RWPE2 (cell line): ENCODE data around the gene ZNF227.
"Not testable (repeated sequence)": the region's sequence is repeated elsewhere in the genome, so short reads cannot be mapped to it uniquely, and the experiment has no call there.

Experiments
- ATAC-seq: fragments of 200-7000 bp; cut with Tn5 transposase; 3 replicates; pipeline ENCODE4 v1.9.1; 2021; ENCODE audit warnings: low read depth
- DNase-seq: peaks from one replicate; pipeline ENCODE4 v3.0.0-alpha.2; 2020; ENCODE audit warnings: low spot score
- H3K27ac ChIP-seq: fragments of 450-650 bp; 2 replicates; pipeline ENCODE4 v1.5.1; 2017; ENCODE audit warnings: mild to moderate bottlenecking; ENCODE audit not compliant: poor library complexity, severe bottlenecking
- H3K27me3 ChIP-seq: fragments of 250-450 bp; sonication (Bioruptor Pico); 2 replicates; pipeline ENCODE4 v1.5.1; 2021; ENCODE audit warnings: mild to moderate bottlenecking, moderate library complexity; ENCODE audit not compliant: insufficient read depth, poor library complexity, severe bottlenecking
- H3K36me3 ChIP-seq: fragments of 250-450 bp; sonication (Bioruptor Pico); 2 replicates; pipeline ENCODE4 v1.5.1; 2020; ENCODE audit warnings: low read depth, mild to moderate bottlenecking, moderate library complexity
- H3K4me1 ChIP-seq: fragments of 250-450 bp; sonication (Bioruptor Pico); 2 replicates; pipeline ENCODE4 v1.5.1; 2021; ENCODE audit warnings: mild to moderate bottlenecking, moderate library complexity; ENCODE audit not compliant: insufficient read depth, poor library complexity, severe bottlenecking
- H3K4me3 ChIP-seq: fragments of 250-450 bp; sonication (Bioruptor Pico); 2 replicates; pipeline ENCODE4 v1.5.1; 2021; ENCODE audit warnings: mild to moderate bottlenecking, moderate library complexity; ENCODE audit not compliant: severe bottlenecking
- H3K9me3 ChIP-seq: fragments of 250-450 bp; sonication (Bioruptor Pico); 2 replicates; pipeline ENCODE4 v1.5.1; 2021; ENCODE audit warnings: mild to moderate bottlenecking, moderate library complexity; ENCODE audit not compliant: severe bottlenecking
- CTCF ChIP-seq: fragments of 450-650 bp; IDR thresholded peaks from one replicate; pipeline ENCODE4 v1.5.1; 2017; ENCODE audit warnings: mild to moderate bottlenecking, moderate library complexity; ENCODE audit not compliant: poor library complexity, severe bottlenecking

The ZNF227 gene

GRCh38 chr19:44212250-44212865, at the start of gene ZNF227:
ZNF227 (plus strand) TSS chr19:44212532; CDS start chr19:44217793, 5,261 bp downstream.
- H3K36me3 ChIP-seq: peaks cover 26% of the 10 kb centered on the region
- ATAC-seq (peak; percentile 96), DNase-seq (peak; percentile 90)
- no peaks in the 10 kb centered on the region for H3K27me3 ChIP-seq
- H3K9me3 ChIP-seq: no peaks in the 10 kb centered on the region
- no peak for TF ChIP-seq CTCF
- H3K27ac ChIP-seq: peak within 1 kb of the TSS; percentile 53
- peak within 1 kb of the TSS; percentile 75 for H3K4me3 ChIP-seq
- peaks cover 15% of the 10 kb centered on the region for H3K4me1 ChIP-seq

DNA sequence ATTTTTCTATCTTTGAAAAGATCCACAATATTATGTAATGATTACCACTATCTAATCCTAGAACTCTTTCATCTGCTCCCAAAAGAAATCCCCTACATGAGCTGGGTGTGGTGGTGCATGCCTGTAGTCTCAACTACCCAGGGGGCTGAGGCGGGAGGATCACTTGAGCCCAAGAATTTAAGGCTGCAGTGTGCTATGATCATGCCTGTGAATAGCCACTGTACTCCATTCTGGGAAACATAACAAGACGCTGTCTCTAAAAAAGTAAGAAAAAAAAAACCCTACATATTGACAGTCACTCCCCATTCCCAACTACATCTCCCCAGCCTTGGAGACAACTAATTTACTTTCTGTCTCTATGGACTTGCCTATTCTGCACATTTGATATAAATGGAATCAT, 48.5 kb upstream of the ZNF227 start:
- no peak for DNase-seq
- no peak overlapping the region for H3K27ac ChIP-seq
- H3K4me1 ChIP-seq: peaks cover 6% of the 10 kb centered on the region
- H3K36me3 ChIP-seq: peaks cover 31% of the 10 kb centered on the region
- peaks cover 2% of the 10 kb centered on the region for H3K9me3 ChIP-seq
- no peaks in the 10 kb centered on the region for H3K27me3 ChIP-seq
- H3K4me3 ChIP-seq: no peak overlapping the region
- ATAC-seq: no peak
- no peak for TF ChIP-seq CTCF

GRCh38 chr19:44164327-44164672, 48.0 kb upstream of the ZNF227 start:
- DNase-seq (no peak), ATAC-seq (no peak)
- peak overlapping the region; percentile 49 for H3K27ac ChIP-seq
- no peak for TF ChIP-seq CTCF
- no peaks in the 10 kb centered on the region for H3K9me3 ChIP-seq
- H3K27me3 ChIP-seq: no peaks in the 10 kb centered on the region
- H3K4me1 ChIP-seq: peaks cover 6% of the 10 kb centered on the region
- peaks cover 34% of the 10 kb centered on the region for H3K36me3 ChIP-seq
- peak overlapping the region; percentile 59 for H3K4me3 ChIP-seq

DNA sequence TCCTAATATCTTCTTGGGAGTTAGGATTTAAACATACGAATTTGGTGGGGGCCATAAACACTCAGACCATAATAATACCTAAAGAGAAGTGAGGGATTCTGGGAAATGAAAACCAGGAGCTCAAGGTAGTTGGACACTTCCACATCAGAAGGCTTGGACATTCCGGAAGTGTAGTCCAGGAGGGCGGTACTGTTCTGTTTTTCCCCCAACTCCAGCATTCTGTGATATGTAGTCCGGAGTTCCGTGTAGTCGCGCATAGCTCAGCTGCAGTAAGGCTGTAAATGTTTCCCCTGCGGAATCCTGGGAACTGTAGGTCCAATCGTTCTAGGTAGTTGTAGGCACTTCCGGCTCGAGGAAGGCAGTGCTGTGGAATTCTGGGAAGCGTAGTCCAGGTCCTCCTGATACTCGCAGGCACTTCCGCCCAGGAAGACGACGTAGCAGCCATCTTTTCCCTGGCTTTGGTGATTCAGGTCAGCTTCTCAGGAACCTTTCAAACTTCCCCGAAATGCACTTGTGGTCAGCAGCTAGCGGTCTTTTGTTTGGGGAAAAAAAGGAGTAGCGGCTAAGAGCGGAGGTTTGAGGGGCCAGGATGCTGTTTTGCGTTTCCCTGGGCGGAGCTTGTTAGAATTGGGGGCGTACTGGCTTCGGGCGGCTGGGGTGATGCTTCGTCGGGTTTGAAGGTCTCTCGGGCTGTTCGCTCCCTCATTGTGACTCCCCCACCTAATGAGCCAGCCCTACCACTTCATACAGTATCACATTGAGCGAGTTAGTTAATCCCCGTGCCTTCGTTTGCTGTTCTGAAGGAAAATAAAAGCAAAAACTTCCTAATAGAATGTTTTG, 47.4 kb upstream of the ZNF227 start, which contains the start of gene ZNF226:
Gene ZNF226, plus strand, starts transcription at position 428 of the 840 bp plus-strand sequence. CDS start 4,981 bp downstream, outside the sequence.
- H3K4me3 ChIP-seq: peak within 1 kb of the TSS; percentile 59
- no peak for TF ChIP-seq CTCF
- no peaks in the 10 kb centered on the region for H3K27me3 ChIP-seq
- H3K4me1 ChIP-seq: peaks cover 6% of the 10 kb centered on the region
- H3K27ac ChIP-seq: peak within 1 kb of the TSS; percentile 49
- peaks cover 40% of the 10 kb centered on the region for H3K36me3 ChIP-seq
- no peaks in the 10 kb centered on the region for H3K9me3 ChIP-seq
- ATAC-seq (peak; percentile 99), DNase-seq (peak; percentile 91)

DNA sequence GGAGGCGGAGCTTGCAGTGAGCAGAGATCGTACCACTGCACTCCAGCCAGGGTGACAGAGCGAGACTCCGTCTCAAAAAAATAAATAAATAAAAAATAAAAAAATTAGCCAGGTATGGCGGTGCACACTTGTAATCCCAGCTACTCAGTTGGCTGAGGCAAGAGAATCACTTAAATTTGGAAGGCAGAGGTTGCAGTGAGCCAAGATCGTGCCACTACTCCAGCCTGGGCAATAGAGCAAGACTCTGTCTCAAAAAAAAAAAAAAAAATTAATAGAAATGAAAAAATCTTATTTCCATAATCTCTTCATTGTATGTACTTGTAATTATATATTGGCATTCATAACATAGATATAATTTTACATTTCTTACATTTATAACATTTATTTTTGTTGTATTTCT, 41.7 kb upstream of the ZNF227 start:
- DNase-seq, ATAC-seq, H3K4me1 ChIP-seq, H3K4me3 ChIP-seq, H3K27ac ChIP-seq, H3K9me3 ChIP-seq, H3K27me3 ChIP-seq: not testable (repeated sequence)
- peaks cover 97% of the 10 kb centered on the region for H3K36me3 ChIP-seq
